ENCODE measurements around the gene MYL11. TPM values are rescaled to one million over a fixed set of nuclear protein-coding genes. Genes with fewer than 3 reads are reported as not detected.

MYL11 gene
- total and polyA plus RNA-seq, 4 donors, result 0.70 TPM; not detected in 3

GRCh38 chr16:30372725-30373124, 1.9 kb upstream of the MYL11 start:
- Histone ChIP-seq H3K9ac (ENCODE audit: low read depth in 1 of 2, low read length in 2 of 2) (no peak overlapping the region), H3K4me3 (ENCODE audit: low read depth in 1 of 3, low read length in 3 of 3) (no peak overlapping the region), H3K9me3 (ENCODE audit: control insufficient read depth in 4 of 4, low read length in 3 of 4) (no peaks in the 10 kb centered on the region), H3K36me3 (ENCODE audit: control insufficient read depth in 4 of 4, insufficient read depth in 3 of 4, low read depth in 1 of 4, low read length in 3 of 4) (no peaks in the 10 kb centered on the region), H3K27ac (ENCODE audit: low read depth in 1 of 2, low read length in 2 of 2) (no peak overlapping the region), H3K27me3 (ENCODE audit: control insufficient read depth in 4 of 4, insufficient read depth in 4 of 4, low read length in 3 of 4) (no peaks in the 10 kb centered on the region), H3K4me1 (ENCODE audit: control insufficient read depth in 4 of 4, insufficient read depth in 4 of 4, low read length in 3 of 4) (peaks cover 0 to 26% (median 20%) of the 10 kb centered on the region in 4 donors)
- 92% methylated on average over 5 of the region's 5 CpGs for WGBS
- no peak for DNase-seq (ENCODE audit: low spot score)
- TF ChIP-seq ATF3 (IDR thresholded peaks at IDR 0.05) (no peak), FOXA2 (IDR thresholded peaks at IDR 0.05) (no peak), GABPA (IDR thresholded peaks at IDR 0.05 in 1 of 2, conservative IDR thresholded peaks at IDR 0.05 in 1 of 2) (no peak), TAF1 (conservative IDR thresholded peaks at IDR 0.05) (no peak), NR2F2 (IDR thresholded peaks at IDR 0.05) (no peak), FOXA1 (IDR thresholded peaks at IDR 0.05) (no peak), HNF4A (conservative IDR thresholded peaks at IDR 0.05) (no peak), ZBTB33 (IDR thresholded peaks at IDR 0.05) (no peak), MAX (IDR thresholded peaks at IDR 0.05) (no peak), RXRA (IDR thresholded peaks at IDR 0.05) (no peak)
- TF ChIP-seq, protein P1, sequence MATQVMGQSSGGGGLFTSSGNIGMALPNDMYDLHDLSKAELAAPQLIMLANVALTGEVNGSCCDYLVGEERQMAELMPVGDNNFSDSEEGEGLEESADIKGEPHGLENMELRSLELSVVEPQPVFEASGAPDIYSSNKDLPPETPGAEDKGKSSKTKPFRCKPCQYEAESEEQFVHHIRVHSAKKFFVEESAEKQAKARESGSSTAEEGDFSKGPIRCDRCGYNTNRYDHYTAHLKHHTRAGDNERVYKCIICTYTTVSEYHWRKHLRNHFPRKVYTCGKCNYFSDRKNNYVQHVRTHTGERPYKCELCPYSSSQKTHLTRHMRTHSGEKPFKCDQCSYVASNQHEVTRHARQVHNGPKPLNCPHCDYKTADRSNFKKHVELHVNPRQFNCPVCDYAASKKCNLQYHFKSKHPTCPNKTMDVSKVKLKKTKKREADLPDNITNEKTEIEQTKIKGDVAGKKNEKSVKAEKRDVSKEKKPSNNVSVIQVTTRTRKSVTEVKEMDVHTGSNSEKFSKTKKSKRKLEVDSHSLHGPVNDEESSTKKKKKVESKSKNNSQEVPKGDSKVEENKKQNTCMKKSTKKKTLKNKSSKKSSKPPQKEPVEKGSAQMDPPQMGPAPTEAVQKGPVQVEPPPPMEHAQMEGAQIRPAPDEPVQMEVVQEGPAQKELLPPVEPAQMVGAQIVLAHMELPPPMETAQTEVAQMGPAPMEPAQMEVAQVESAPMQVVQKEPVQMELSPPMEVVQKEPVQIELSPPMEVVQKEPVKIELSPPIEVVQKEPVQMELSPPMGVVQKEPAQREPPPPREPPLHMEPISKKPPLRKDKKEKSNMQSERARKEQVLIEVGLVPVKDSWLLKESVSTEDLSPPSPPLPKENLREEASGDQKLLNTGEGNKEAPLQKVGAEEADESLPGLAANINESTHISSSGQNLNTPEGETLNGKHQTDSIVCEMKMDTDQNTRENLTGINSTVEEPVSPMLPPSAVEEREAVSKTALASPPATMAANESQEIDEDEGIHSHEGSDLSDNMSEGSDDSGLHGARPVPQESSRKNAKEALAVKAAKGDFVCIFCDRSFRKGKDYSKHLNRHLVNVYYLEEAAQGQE (IDR thresholded peaks at IDR 0.05), result no peak

DNA sequence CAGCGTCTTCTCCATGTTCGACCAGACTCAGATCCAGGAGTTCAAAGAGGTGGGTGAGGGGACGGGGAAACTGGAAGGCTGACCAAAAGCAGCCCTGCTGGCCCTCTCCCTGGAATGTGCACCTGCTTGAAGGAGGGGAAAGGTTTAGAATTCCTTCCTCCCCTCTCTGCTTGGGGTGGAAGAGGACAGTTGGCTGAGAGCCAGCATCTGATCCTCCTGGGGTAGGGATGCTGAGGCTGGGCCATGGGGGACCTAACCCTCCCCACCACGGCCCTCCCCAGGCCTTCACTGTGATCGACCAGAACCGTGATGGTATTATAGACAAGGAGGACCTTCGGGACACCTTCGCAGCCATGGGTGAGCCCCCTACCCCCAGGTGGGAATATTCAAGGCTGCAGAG, 1.3 kb downstream of the MYL11 start:
- no peak for DNase-seq (ENCODE audit: low spot score)
- Histone ChIP-seq H3K36me3 (ENCODE audit: control insufficient read depth in 4 of 4, insufficient read depth in 3 of 4, low read depth in 1 of 4, low read length in 3 of 4) (no peaks in the 10 kb centered on the region), H3K27ac (ENCODE audit: low read depth in 1 of 2, low read length in 2 of 2) (no peak overlapping the region), H3K9me3 (ENCODE audit: control insufficient read depth in 4 of 4, low read length in 3 of 4) (no peaks in the 10 kb centered on the region), H3K4me3 (ENCODE audit: low read depth in 1 of 3, low read length in 3 of 3) (no peak overlapping the region), H3K4me1 (ENCODE audit: control insufficient read depth in 4 of 4, insufficient read depth in 4 of 4, low read length in 3 of 4) (peaks cover 5 to 21% (median 11%) of the 10 kb centered on the region in 4 donors), H3K27me3 (ENCODE audit: control insufficient read depth in 4 of 4, insufficient read depth in 4 of 4, low read length in 3 of 4) (no peaks in the 10 kb centered on the region), H3K9ac (ENCODE audit: low read depth in 1 of 2, low read length in 2 of 2) (no peak overlapping the region)
- TF ChIP-seq ATF3 (IDR thresholded peaks at IDR 0.05) (no peak), RAD21 (IDR thresholded peaks at IDR 0.05) (no peak), SP1 (IDR thresholded peaks at IDR 0.05) (no peak), ZBTB33 (IDR thresholded peaks at IDR 0.05) (no peak), MAX (IDR thresholded peaks at IDR 0.05) (no peak), RXRA (IDR thresholded peaks at IDR 0.05) (no peak), NR2F2 (IDR thresholded peaks at IDR 0.05) (no peak), HNF4A (conservative IDR thresholded peaks at IDR 0.05) (no peak), FOXA2 (IDR thresholded peaks at IDR 0.05) (no peak), CTCF (IDR thresholded peaks at IDR 0.05; ENCODE audit: low read depth, low read length, missing input control) (no peak), FOXA1 (IDR thresholded peaks at IDR 0.05) (no peak)
- TF ChIP-seq, protein P1 (IDR thresholded peaks at IDR 0.05), result no peak
- 96% methylated on average over 8 of the region's 8 CpGs for WGBS

All from liver (tissue), 9 donors.